Stimulated activated CD8-positive, alpha-beta memory T cell treated with anti-CD3 and anti-CD28 coated beads, Interleukin-4, amount 100 ng/mL, for 24 hours (primary cell): Measurements from ENCODE around the gene UNC5A.
"Not testable (repeated sequence)": the region's sequence is repeated elsewhere in the genome, so short reads cannot be mapped to it uniquely, and the experiment has no call there.

ENCODE experiments used
- DNase-seq: peaks from one replicate; pipeline ENCODE4 v3.0.0-alpha.2; 2020; ENCODE audit warnings: low read depth

Gene UNC5A

DNA sequence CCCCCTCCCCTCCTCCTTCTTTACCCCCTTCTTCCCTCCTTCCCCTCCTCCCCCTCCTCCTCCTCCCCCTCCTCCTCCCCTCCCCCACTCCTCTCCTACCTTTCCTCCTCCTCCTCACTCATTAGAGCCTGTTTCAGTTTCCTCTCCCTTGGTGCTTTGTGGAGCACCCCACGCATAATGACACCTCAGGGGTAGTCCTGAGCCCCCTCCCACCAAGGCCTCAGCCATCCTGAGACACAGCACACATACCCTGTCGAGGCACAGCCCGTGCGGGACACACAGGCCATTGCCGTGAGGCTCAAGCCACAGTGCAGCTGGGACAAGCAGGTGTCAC lies 53.4 kb downstream of the UNC5A start:
- DNase-seq = no peak

- DNase-seq = no peak
Observed at GRCh38 chr5:176864755-176865154, 54.4 kb downstream of the UNC5A start.

- no peak for DNase-seq
Observed at GRCh38 chr5:176865964-176866363, 55.6 kb downstream of the UNC5A start.

DNA sequence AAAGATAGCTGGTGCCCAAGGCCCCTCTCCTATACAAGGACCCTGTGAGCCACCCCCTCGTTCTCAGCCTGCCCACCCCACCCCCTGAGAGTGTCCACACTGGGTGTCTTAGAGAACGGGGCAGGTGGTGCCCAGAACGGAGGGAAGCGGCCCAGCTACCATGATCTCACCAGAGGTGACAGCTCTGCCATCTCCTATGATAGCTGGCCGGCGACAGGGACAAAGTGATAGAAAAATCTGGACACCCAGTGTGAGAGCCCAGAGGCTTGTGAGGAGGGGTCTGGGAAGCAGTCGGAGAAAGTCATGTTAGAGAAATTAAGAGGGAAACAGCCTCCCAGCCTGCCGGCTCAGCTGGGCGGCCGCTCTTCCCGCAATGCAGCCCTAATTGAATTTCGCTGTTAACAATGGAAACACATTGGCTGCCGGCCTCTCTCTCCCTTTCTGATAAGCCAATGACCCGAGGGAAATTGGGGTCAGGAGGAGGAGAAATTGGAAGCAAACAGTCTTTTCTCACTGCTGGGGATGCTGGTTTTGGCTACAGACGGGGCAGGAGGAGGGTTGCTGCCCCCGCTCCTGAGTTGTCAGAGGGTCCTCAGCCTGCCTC lies 56.5 kb downstream of the UNC5A start:
- no peak for DNase-seq

DNA sequence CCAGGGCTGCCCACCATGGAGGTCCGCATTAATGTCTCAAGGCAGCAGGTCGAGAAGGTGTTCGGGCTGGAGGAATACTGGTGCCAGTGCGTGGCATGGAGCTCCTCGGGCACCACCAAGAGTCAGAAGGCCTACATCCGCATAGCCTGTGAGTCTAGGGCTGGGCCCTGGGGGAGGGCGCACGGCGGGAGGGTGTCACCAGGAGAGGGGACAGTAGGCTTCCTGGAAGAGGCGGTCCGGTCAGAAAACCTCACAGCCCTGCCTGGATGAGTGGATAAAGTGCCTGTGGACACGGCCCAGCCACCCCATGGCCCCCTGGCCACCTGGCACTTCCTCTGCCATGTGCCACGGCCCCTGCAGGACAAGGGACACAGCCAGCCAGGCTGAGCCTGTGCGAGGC lies 57.8 kb downstream of the UNC5A start:
- DNase-seq = no peak

- DNase-seq = no peak
Observed at GRCh38 chr5:176868731-176869130, 58.4 kb downstream of the UNC5A start.

DNA sequence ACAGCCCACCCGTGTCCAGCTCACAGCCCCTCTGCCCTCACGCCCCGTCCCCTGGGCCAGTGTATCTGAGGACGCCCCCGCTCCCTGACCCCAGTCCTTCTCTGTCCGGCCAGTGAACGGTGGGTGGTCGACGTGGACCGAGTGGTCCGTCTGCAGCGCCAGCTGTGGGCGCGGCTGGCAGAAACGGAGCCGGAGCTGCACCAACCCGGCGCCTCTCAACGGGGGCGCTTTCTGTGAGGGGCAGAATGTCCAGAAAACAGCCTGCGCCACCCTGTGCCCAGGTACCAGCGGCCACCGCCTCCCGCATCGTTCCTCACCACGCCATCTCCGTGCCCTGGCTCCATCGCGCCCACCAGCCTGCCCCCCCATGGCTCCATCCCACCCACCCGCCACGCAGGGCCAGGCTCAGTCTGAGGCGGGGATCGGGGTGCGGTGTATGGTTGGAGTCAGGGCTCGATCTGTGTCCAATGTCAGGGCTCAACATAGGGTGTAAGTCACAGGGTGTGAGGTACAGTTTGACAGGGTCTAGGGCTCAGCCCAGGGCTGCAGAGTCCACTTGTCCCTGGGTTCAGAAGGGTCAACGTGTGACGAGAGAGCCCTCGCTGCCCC lies 59.2 kb downstream of the UNC5A start:
- DNase-seq = no peak

GRCh38 chr5:176870110-176870591 lies 59.8 kb downstream of the UNC5A start:
- no peak for DNase-seq

DNA sequence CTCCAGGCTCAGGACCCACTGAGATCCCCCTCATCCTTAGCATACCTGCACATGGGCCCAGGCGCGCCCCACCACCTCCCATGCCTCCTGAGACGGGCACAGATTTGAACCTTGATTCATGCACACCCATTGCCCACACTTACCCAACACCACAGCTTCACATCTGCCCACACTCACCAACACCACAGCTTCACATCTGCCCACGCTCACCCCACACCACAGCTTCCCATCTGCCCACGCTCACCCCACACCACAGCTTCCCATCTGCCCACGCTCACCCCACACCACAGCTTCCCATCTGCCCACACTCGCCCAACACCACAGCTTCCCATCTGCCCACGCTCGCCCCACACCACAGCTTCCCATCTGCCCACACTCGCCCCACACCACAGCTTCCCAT lies 60.3 kb downstream of the UNC5A start:
- not testable (repeated sequence) for DNase-seq

DNA sequence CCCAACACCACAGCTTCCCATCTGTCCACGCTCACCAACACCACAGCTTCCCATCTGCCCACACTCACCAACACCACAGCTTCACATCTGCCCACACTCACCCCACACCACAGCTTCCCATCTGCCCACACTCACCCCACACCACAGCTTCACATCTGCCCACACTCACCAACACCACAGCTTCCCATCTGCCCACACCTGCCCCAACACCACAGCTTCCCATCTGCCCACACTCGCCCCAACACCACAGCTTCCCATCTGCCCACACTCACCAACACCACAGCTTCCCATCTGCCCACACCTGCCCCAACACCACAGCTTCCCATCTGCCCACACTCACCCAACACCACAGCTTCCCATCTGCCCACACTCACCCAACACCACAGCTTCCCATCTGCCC lies 62.2 kb downstream of the UNC5A start:
- not testable (repeated sequence) for DNase-seq

- not testable (repeated sequence) for DNase-seq
Observed at GRCh38 chr5:176873011-176873410, 62.7 kb downstream of the UNC5A start.

GRCh38 chr5:176873541-176874172 lies 63.3 kb downstream of the UNC5A start:
- no peak for DNase-seq

DNA sequence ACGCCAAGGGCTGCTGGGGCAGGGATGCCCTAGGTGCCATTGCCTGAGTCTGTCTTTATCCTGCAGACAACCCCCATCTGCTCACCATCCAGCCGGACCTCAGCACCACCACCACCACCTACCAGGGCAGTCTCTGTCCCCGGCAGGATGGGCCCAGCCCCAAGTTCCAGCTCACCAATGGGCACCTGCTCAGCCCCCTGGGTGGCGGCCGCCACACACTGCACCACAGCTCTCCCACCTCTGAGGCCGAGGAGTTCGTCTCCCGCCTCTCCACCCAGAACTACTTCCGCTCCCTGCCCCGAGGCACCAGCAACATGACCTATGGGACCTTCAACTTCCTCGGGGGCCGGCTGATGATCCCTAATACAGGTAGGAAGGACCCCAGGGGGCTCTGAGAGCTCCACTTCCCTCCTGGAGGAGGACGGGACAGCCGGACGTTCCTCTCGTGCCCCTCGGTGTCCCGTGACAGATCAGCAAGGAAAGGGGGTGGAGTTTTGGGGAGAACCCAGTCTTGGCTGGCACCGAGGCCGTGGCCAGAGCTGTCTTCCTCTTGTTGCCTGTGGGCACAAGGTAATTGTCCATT lies 63.9 kb downstream of the UNC5A start:
- no peak for DNase-seq

GRCh38 chr5:176875014-176875550 lies 64.7 kb downstream of the UNC5A start:
- DNase-seq = no peak

GRCh38 chr5:176875783-176876505 lies 65.6 kb downstream of the UNC5A start:
- no peak for DNase-seq

DNA sequence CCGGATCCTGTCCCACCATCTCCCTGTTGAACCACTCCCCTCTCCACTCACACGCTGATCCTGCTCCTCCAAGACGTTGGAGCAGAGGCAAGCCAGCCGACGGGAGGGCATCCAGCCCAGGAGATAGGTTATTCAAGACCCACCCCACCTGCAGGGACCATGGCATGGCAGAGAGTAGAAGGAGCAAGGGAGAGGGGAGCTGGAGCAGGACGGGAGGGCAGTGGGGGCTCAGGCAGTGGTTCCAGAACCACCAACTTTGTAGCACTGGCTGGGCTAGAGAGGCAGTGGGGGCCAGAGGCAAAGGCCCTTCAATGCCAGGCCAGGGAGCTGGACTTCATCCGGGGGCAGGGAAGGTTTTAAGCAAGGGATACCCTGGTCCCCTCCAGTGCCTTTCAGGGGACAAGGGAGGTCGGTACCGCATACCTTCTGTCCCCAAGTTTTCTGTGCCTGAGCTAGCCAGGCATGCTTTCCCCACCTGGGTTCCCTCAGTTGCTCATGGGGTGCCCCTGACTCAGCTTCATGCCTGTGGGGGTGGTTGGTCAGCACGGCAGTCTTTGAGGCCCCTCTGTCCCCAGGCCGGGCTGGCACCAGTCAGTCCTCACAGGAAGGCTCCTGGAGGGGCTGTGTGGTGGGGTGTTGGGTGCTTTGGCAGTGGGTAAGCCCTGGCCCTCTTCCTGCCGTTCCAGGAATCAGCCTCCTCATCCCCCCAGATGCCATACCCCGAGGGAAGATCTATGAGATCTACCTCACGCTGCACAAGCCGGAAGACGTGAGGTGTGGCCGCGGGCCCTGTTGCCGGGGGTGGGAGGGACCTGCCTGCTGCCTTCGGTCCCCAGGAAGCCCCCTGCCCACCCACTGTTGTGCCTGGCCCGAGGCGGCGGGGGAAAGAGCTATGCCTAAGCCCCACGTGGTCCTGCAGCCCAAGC lies 66.4 kb downstream of the UNC5A start:
- DNase-seq = no peak

DNA sequence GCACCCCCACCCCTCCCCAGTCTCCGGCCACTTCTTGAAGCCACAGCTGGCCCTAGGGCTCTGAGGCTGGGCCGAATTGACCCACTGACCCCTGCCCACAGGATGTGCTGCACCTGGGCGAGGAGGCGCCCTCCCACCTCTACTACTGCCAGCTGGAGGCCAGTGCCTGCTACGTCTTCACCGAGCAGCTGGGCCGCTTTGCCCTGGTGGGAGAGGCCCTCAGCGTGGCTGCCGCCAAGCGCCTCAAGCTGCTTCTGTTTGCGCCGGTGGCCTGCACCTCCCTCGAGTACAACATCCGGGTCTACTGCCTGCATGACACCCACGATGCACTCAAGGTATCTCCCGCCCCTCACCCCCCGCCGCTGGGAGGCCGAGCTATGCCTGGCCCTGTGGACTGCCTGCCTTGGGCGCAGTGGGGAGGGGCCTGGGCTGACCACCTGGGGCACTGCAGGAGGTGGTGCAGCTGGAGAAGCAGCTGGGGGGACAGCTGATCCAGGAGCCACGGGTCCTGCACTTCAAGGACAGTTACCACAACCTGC lies 67.5 kb downstream of the UNC5A start:
- DNase-seq = no peak

GRCh38 chr5:176878463-176878862 lies 68.1 kb downstream of the UNC5A start:
- no peak for DNase-seq

DNA sequence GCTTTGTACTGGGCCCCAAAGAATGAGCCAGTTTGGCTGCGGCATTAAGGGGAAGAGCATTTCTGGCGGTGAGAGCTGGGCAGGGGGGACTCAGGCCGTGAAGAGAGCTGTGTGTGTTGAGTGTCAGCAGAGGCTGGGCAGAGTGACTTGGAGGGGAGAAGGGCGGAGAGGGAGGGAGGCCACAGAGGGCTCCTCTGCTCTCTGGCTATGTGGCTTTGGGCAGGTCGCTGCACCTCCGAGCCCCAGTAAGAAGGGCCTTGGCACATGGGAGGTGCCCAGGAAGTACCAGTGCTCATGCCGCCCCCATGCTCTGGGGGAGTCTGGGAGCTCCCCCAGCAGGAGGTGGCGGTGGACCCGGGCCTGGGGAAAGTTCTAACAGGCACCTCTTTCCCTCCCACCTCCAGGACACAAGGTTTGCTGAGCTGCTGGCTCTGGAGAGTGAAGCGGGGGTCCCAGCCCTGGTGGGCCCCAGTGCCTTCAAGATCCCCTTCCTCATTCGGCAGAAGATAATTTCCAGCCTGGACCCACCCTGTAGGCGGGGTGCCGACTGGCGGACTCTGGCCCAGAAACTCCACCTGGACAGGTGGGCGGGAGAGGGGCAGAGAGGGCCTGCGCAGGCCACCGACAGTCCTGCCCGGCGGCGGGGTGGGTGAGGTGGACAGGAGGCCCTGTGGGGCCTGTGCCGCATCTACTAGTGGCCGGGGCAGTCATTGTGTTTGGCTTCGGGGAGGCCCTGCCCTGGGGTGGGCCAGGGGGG lies 68.7 kb downstream of the UNC5A start:
- no peak for DNase-seq

- no peak for DNase-seq
Observed at GRCh38 chr5:176879663-176880361, 69.5 kb downstream of the UNC5A start.
